A549 (cell line): Measurements from ENCODE around the gene SWT1. TPM values are rescaled to one million over a fixed set of nuclear protein-coding genes. Genes with fewer than 3 reads are reported as not detected.

ENCODE experiments used
- ATAC-seq, 2 experiments: fragments of 200-7000 bp in 1 of 2; fragments of >200 bp in 1 of 2; cut with Nextera tagmentation in 1 of 2; cut with Tn5 transposase in 1 of 2; 3 replicates each; pipeline versions ENCODE4 v1.8.0 to v1.9.1; 2018 to 2020; ENCODE audit warnings: mild to moderate bottlenecking in 1 of 2, moderate library complexity in 1 of 2
- CTCF ChIA-PET: fragments of 300-600 bp; sonication (Branson Sonifier 250); formaldehyde crosslinking; extraction: SDS; loops from one replicate; lab custom pipeline; 2021; ENCODE audit warnings: antibody characterized with exemption, inconsistent platforms; lab: Yijun Ruan, JAX
- POLR2A ChIA-PET: fragments of 350-600 bp; formaldehyde crosslinking; extraction: SDS; loops from one replicate; lab custom pipeline; 2021; ENCODE audit warnings: antibody characterized with exemption, inconsistent platforms; lab: Yijun Ruan, JAX
- DNase-seq, 2 experiments: peaks; one replicate each; pipeline versions ENCODE4 v3.0.0 to v3.0.0-alpha.2; 2011 to 2016; ENCODE audit warnings: low read depth in 1 of 2, low spot score in 1 of 2
- FAIRE-seq: peaks from 2 replicates; lab custom pipeline; 2011; peaks lifted over from hg19 to GRCh38; lab: Jason Lieb, UNC
- H3K27ac ChIP-seq, 2 experiments: fragments of >200 bp; sonication (Bioruptor Twin); formaldehyde crosslinking; 3 replicates each; pipeline ENCODE4 v1.5.1; 2016 to 2017
- H3K4me1 ChIP-seq: fragments of >200 bp; sonication (Bioruptor Twin); formaldehyde crosslinking; 3 replicates; pipeline ENCODE4 v1.6.1; 2016
- H3K4me2 ChIP-seq: fragments of >200 bp; sonication (Bioruptor Twin); formaldehyde crosslinking; 3 replicates; pipeline ENCODE4 v1.6.1; 2016
- H3K4me3 ChIP-seq: fragments of >200 bp; sonication (Bioruptor Twin); formaldehyde crosslinking; 3 replicates; pipeline ENCODE4 v1.5.1; 2016
- H3K9me3 ChIP-seq: fragments of >200 bp; sonication (Bioruptor Twin); formaldehyde crosslinking; 3 replicates; pipeline ENCODE4 v1.6.1; 2016
- CEBPB ChIP-seq, 2 experiments: fragments of >200 bp in 1 of 2; sonication (Bioruptor Twin) in 1 of 2; formaldehyde crosslinking in 1 of 2; IDR thresholded peaks; 2 replicates each; pipeline ENCODE4 v1.6.1; 2012 to 2016
- EHMT2 ChIP-seq: fragments of 200-600 bp; sonication (generic); IDR thresholded peaks from 2 replicates; pipeline ENCODE4 v1.6.1; 2016; ENCODE audit warnings: antibody characterized with exemption, low read depth, mild to moderate bottlenecking, moderate library complexity
- FOSB ChIP-seq: fragments of 250-450 bp; sonication (Bioruptor Pico); IDR thresholded peaks from 2 replicates; pipeline ENCODE4 v1.5.0; 2020; ENCODE audit warnings: mild to moderate bottlenecking, moderate library complexity
- FOXS1 ChIP-seq: fragments of 250-450 bp; sonication (Bioruptor Pico); IDR thresholded peaks from 2 replicates; pipeline ENCODE4 v1.5.0; 2020; ENCODE audit warnings: mild to moderate bottlenecking, moderate library complexity
- GATA3 ChIP-seq: IDR thresholded peaks from 2 replicates; pipeline ENCODE4 v1.6.1; 2012; ENCODE audit warnings: borderline replicate concordance
- HDAC2 ChIP-seq: fragments of 200-600 bp; sonication (generic); IDR thresholded peaks from 2 replicates; pipeline ENCODE4 v1.6.1; 2016
- HOXA7 ChIP-seq: fragments of 250-450 bp; sonication (Bioruptor Pico); IDR thresholded peaks from 2 replicates; pipeline ENCODE4 v1.5.0; 2020; ENCODE audit warnings: mild to moderate bottlenecking, moderate library complexity
- HOXB13 ChIP-seq: fragments of 250-450 bp; sonication (Bioruptor Pico); IDR thresholded peaks from 2 replicates; pipeline ENCODE4 v1.5.0; 2020; ENCODE audit warnings: low read depth, mild to moderate bottlenecking, moderate library complexity
- JUN ChIP-seq, 2 experiments: fragments of >200 bp; sonication (Bioruptor Twin); formaldehyde crosslinking; IDR thresholded peaks; 2 replicates in 1 of 2; 3 replicates in 1 of 2; pipeline ENCODE4 v1.6.1; 2016 to 2017
- MAFK ChIP-seq: fragments of 450-650 bp; IDR thresholded peaks from 2 replicates; pipeline ENCODE4 v1.6.1; 2014; ENCODE audit not compliant: partially characterized antibody
- MAZ ChIP-seq: fragments of 150-350 bp; IDR thresholded peaks from 2 replicates; pipeline ENCODE4 v1.6.1; 2014; ENCODE audit warnings: antibody characterized with exemption, low read depth, low read length, borderline replicate concordance
- NFE2L2 ChIP-seq: fragments of 150-350 bp; conservative IDR thresholded peaks from 2 replicates; pipeline ENCODE4 v1.6.1; 2014; ENCODE audit warnings: low read length
- NPAS2 ChIP-seq: fragments of 250-450 bp; sonication (Bioruptor Pico); IDR thresholded peaks from 2 replicates; pipeline ENCODE4 v1.8.0; 2022; ENCODE audit warnings: mild to moderate bottlenecking, moderate library complexity, borderline replicate concordance
- PHF8 ChIP-seq: fragments of 200-600 bp; sonication (generic); IDR thresholded peaks from 2 replicates; pipeline ENCODE4 v1.6.1; 2016; ENCODE audit warnings: low read depth, mild to moderate bottlenecking, antibody characterized with exemption, moderate library complexity, borderline replicate concordance
- RAD21 ChIP-seq, 2 experiments: fragments of >200 bp in 1 of 2; sonication (Bioruptor Twin) in 1 of 2; formaldehyde crosslinking in 1 of 2; IDR thresholded peaks in 1 of 2; conservative IDR thresholded peaks in 1 of 2; 2 replicates in 1 of 2; 3 replicates in 1 of 2; pipeline ENCODE4 v1.6.1; 2012 to 2018; ENCODE audit warnings: inconsistent platforms in 1 of 2
- SMC3 ChIP-seq: fragments of >200 bp; sonication (Bioruptor Twin); formaldehyde crosslinking; IDR thresholded peaks from 3 replicates; pipeline ENCODE4 v1.6.1; 2018; ENCODE audit warnings: inconsistent platforms
- SREBF2 ChIP-seq: fragments of 450-650 bp; IDR thresholded peaks from 2 replicates; pipeline ENCODE4 v1.6.1; 2014; ENCODE audit warnings: mild to moderate bottlenecking, moderate library complexity
- TFCP2L1 ChIP-seq: fragments of 250-450 bp; sonication (Bioruptor Pico); IDR thresholded peaks from 2 replicates; pipeline ENCODE4 v1.5.0; 2021; ENCODE audit warnings: mild to moderate bottlenecking
- ZNF302 ChIP-seq: fragments of 250-450 bp; sonication (Bioruptor Pico); IDR thresholded peaks from 2 replicates; pipeline ENCODE4 v1.9.0; 2021; ENCODE audit warnings: inconsistent platforms, mild to moderate bottlenecking, moderate library complexity
- ZSCAN20 ChIP-seq: fragments of 250-450 bp; sonication (Bioruptor Pico); IDR thresholded peaks from 2 replicates; pipeline ENCODE4 v1.8.0; 2022; ENCODE audit warnings: mild to moderate bottlenecking, moderate library complexity
- WGBS: methylation state at CpG from one replicate; pipeline ENCODE4 v1.1.6; 2017; ENCODE audit errors: missing lambda C conversion rate; 5-methylcytosine and 5-hydroxymethylcytosine counted together
- polyA plus RNA-seq, 4 experiments: library from polyadenylated mRNA; depleted of rRNA in 3 of 4; stranded (reverse); fragments of >200 nt; fragmentation: RNase III in 1 of 4; extraction: RNeasy Plus Mini Kit Qiagen cat#74134 plus additional on column Dnase treatment in 1 of 4; gene quantifications; 2 replicates in 3 of 4; 3 replicates in 1 of 4; pipeline ENCODE4 v1.2.3, GENCODE V29; 2011 to 2017
- TF ChIP-seq, protein P1 (sequence below): IDR thresholded peaks from 2 replicates; pipeline ENCODE4 v1.6.1; 2012
- TF ChIP-seq, protein P2 (sequence below): IDR thresholded peaks from 2 replicates; pipeline ENCODE4 v1.6.1; 2012; ENCODE audit warnings: low read depth, borderline replicate concordance
- TF ChIP-seq, protein P3 (sequence below): fragments of >200 bp; sonication (Bioruptor Twin); formaldehyde crosslinking; IDR thresholded peaks from 3 replicates; pipeline ENCODE4 v1.5.1; 2016

Gene SWT1
- polyA plus RNA-seq, 2 of the 4 experiments (the other 2 are of a cell fraction): 1.5 to 2.4 TPM

DNA sequence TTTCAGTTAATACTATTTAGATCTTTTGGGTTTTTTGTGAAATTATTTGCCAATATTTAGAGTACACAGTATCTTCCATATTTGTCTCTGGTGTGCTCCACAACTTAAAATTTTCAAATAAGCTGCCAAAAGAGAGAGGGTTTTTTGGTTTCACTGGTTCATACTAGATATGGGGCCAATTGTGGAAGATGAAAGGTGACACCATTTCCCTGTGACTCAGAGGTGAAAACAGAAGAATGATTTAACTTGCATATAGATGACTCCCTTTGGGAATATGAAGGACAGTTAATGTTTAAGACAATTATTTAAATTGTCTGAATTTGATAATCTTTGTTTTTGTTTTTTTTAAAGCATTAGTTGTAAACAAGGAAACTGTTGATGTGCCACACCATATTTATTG is 122.6 kb downstream of the SWT1 start:
- DNase-seq (no peak), FAIRE-seq (no peak), ATAC-seq (no peak)
- H3K4me3 ChIP-seq: no peak overlapping the region
- no peak for TF ChIP-seq FOSB
- TF ChIP-seq ZNF302 (CRISPR knock-in tag): no peak
- TF ChIP-seq RAD21 (conservative IDR thresholded peaks at IDR 0.05 in 1 of 2, IDR thresholded peaks at IDR 0.05 in 1 of 2): no peak
- TF ChIP-seq ZSCAN20: no peak
- H3K27ac ChIP-seq: no peak overlapping the region
- ChIA-PET CTCF (no interaction called here), POLR2A (no interaction called here)
- no peak overlapping the region for H3K4me2 ChIP-seq
- no peaks in the 10 kb centered on the region for H3K4me1 ChIP-seq
- H3K9me3 ChIP-seq: no peaks in the 10 kb centered on the region

DNA sequence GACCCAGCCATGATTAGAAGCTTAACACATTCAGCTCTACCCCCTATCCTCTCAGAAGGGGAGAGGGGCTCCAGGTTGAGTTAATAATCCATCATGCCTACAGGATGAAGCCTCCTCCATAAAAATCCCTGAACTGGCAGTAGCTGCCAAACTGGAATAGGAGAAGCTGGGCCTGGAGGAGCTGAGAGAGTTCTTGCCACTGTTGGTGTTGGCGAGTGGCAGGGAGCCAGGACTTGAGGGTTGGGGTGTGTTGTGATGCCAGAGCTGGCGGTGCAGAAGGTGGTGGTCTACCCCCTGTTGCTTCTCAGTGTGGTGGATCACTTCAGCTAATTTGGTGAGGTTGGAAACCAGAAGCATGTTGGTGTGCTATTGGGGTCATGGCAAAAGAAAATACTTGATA is 123.6 kb downstream of the SWT1 start:
- H3K27ac ChIP-seq: no peak overlapping the region
- DNase-seq: no peak
- ATAC-seq: no peak
- H3K4me2 ChIP-seq: no peak overlapping the region
- H3K9me3 ChIP-seq: no peaks in the 10 kb centered on the region
- no peak for FAIRE-seq
- CTCF ChIA-PET: interaction anchor here (1.1 to 1.2 kb wide), 2 partner anchors 111 to 589 kb away, joined by 3 to 4 read pairs; no protein-coding TSS in a partner anchor
- WGBS: 83% methylated on average over 2 of the region's 2 CpGs
- TF ChIP-seq HDAC2 (no peak), SREBF2 (no peak), NPAS2 (CRISPR knock-in tag) (no peak), NFE2L2 (no peak)
- TF ChIP-seq, protein P1, sequence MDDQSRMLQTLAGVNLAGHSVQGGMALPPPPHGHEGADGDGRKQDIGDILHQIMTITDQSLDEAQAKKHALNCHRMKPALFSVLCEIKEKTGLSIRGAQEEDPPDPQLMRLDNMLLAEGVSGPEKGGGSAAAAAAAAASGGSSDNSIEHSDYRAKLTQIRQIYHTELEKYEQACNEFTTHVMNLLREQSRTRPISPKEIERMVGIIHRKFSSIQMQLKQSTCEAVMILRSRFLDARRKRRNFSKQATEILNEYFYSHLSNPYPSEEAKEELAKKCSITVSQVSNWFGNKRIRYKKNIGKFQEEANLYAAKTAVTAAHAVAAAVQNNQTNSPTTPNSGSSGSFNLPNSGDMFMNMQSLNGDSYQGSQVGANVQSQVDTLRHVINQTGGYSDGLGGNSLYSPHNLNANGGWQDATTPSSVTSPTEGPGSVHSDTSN: no peak
- TF ChIP-seq, all 56 proteins: peak for 0
- Histone ChIP-seq H3K4me3 (no peak overlapping the region), H3K4me1 (no peaks in the 10 kb centered on the region)
- POLR2A ChIA-PET: no interaction called here

DNA sequence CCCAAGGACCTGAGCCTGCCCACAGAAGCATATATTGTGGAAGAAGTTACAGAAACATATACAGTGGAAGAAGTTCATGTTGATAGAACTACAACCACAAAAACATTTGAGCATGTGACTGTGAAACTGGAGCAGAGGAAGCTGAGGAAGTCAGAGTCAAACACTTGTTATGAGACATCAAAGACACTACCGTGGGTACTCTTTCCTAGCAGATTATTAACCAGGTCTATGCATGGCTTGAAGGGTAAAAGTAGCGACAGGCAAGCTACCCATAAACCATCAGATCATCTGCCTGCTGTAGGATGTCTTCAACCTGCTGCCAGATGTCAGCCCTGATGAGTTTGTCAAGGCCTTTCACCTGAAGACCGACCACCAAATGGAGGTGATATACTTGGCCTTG is 124.3 kb downstream of the SWT1 start:
- FAIRE-seq (no peak), ATAC-seq (no peak), DNase-seq (no peak)
- CTCF ChIA-PET: interaction anchor here (1.1 to 1.2 kb wide), 2 partner anchors 15 to 111 kb away, joined by 4 read pairs; no protein-coding TSS in a partner anchor
- POLR2A ChIA-PET: no interaction called here
- Histone ChIP-seq H3K27ac (no peak overlapping the region), H3K4me2 (no peak overlapping the region), H3K4me1 (no peaks in the 10 kb centered on the region), H3K4me3 (no peak overlapping the region), H3K9me3 (no peaks in the 10 kb centered on the region)
- 47% methylated on average over 3 of the region's 3 CpGs for WGBS
- TF ChIP-seq SMC3 (no peak), TFCP2L1 (CRISPR knock-in tag) (no peak), CEBPB (IDR thresholded peaks at IDR 0.05) (no peak), HOXB13 (CRISPR knock-in tag) (no peak), FOXS1 (CRISPR knock-in tag) (no peak), MAZ (no peak), PHF8 (no peak), ZNF302 (CRISPR knock-in tag) (no peak), NPAS2 (CRISPR knock-in tag) (no peak), GATA3 (no peak), JUN (IDR thresholded peaks at IDR 0.05) (no peak), SREBF2 (no peak), HOXA7 (no peak), MAFK (no peak), EHMT2 (no peak), ZSCAN20 (no peak)
- TF ChIP-seq, protein P2, sequence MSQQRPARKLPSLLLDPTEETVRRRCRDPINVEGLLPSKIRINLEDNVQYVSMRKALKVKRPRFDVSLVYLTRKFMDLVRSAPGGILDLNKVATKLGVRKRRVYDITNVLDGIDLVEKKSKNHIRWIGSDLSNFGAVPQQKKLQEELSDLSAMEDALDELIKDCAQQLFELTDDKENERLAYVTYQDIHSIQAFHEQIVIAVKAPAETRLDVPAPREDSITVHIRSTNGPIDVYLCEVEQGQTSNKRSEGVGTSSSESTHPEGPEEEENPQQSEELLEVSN: no peak
- TF ChIP-seq, protein P1: no peak
- TF ChIP-seq, protein P3, sequence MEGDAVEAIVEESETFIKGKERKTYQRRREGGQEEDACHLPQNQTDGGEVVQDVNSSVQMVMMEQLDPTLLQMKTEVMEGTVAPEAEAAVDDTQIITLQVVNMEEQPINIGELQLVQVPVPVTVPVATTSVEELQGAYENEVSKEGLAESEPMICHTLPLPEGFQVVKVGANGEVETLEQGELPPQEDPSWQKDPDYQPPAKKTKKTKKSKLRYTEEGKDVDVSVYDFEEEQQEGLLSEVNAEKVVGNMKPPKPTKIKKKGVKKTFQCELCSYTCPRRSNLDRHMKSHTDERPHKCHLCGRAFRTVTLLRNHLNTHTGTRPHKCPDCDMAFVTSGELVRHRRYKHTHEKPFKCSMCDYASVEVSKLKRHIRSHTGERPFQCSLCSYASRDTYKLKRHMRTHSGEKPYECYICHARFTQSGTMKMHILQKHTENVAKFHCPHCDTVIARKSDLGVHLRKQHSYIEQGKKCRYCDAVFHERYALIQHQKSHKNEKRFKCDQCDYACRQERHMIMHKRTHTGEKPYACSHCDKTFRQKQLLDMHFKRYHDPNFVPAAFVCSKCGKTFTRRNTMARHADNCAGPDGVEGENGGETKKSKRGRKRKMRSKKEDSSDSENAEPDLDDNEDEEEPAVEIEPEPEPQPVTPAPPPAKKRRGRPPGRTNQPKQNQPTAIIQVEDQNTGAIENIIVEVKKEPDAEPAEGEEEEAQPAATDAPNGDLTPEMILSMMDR: no peak
